K562 (cell line): Measurements from ENCODE around the gene MPC2. TPM values are rescaled to one million over a fixed set of nuclear protein-coding genes. Genes with fewer than 3 reads are reported as not detected.

ENCODE experiments used
- CHD7 ChIP-seq: fragments of 200-600 bp; sonication (generic); IDR thresholded peaks from one replicate; pipeline ENCODE4 v1.6.1; 2012; ENCODE audit warnings: mild to moderate bottlenecking, low read depth, low read length, inconsistent platforms
- E2F5 ChIP-seq: sonication (generic); formaldehyde crosslinking; IDR thresholded peaks from 2 replicates; pipeline ENCODE4 v1.8.0; 2022; ENCODE audit warnings: mild to moderate bottlenecking, missing genetic modification reagents
- L3MBTL2 ChIP-seq: fragments of 450-650 bp; IDR thresholded peaks from 2 replicates; pipeline ENCODE4 v1.6.1; 2016; ENCODE audit warnings: mild to moderate bottlenecking, moderate library complexity
- MCM2 ChIP-seq: fragments of 450-650 bp; IDR thresholded peaks from 2 replicates; pipeline ENCODE4 v1.6.1; 2017; ENCODE audit warnings: low read depth, mild to moderate bottlenecking
- MCM3 ChIP-seq: fragments of 450-650 bp; IDR thresholded peaks from 2 replicates; pipeline ENCODE4 v1.6.1; 2016
- NCOA2 ChIP-seq, 2 experiments: fragments of 450-650 bp; IDR thresholded peaks; 2 replicates each; pipeline ENCODE4 v1.6.1; 2018; ENCODE audit warnings: mild to moderate bottlenecking in 2 of 2, moderate library complexity in 1 of 2; ENCODE audit not compliant: partially characterized antibody in 2 of 2
- NR3C1 ChIP-seq: sonication (generic); formaldehyde crosslinking; IDR thresholded peaks from 2 replicates; pipeline ENCODE4 v1.8.1; 2022; ENCODE audit warnings: missing genetic modification reagents
- POLR2A ChIP-seq: fragments of 450-650 bp; conservative IDR thresholded peaks from 2 replicates; pipeline ENCODE4 v1.6.1; 2016
- RBM39 ChIP-seq: fragments of 200-400 bp; formaldehyde crosslinking; optimal IDR thresholded peaks from 2 replicates; pipeline ENCODE3; 2018; ENCODE audit warnings: low read depth, low read length
- SNIP1 ChIP-seq: fragments of 450-650 bp; IDR thresholded peaks from 2 replicates; pipeline ENCODE4 v1.7.1; 2017; ENCODE audit warnings: low read depth, mild to moderate bottlenecking
- SRSF3 ChIP-seq: fragments of 200-400 bp; formaldehyde crosslinking; IDR thresholded peaks from 2 replicates; pipeline ENCODE4 v1.6.1; 2016; ENCODE audit warnings: mild to moderate bottlenecking, low read length, moderate library complexity; ENCODE audit not compliant: insufficient read depth
- TFAM ChIP-seq: fragments of 250-450 bp; sonication (Bioruptor Pico); conservative IDR thresholded peaks from 2 replicates; pipeline ENCODE4 v1.5.0; 2021; ENCODE audit warnings: mild to moderate bottlenecking, moderate library complexity
- ZNF12 ChIP-seq: sonication (generic); formaldehyde crosslinking; IDR thresholded peaks from 2 replicates; pipeline ENCODE4 v1.4.0; 2020; ENCODE audit warnings: mild to moderate bottlenecking, missing genetic modification reagents
- polyA plus RNA-seq, 8 experiments: library from polyadenylated mRNA; depleted of rRNA in 4 of 8; stranded (reverse) in 5 of 8; unstranded in 3 of 8; fragments of >200 nt; fragmentation: Nextera tagmentation in 2 of 8; fragmentation: Illumina TruSeq in 1 of 8; extraction: Ambion mirVana in 2 of 8; extraction: Trizol in 1 of 8; gene quantifications; 2 replicates each; pipeline versions ENCODE4 v1.2.1 to v1.2.3, GENCODE V29; 2011 to 2014; ENCODE audit warnings: inconsistent platforms in 1 of 8, missing spikeins in 1 of 8
- total RNA-seq, 7 experiments: library from RNA; depleted of rRNA in 6 of 7; stranded (reverse); fragments of >200 nt in 6 of 7; fragmentation: Illumina TruSeq in 2 of 7; extraction: Trizol in 2 of 7; gene quantifications; 2 replicates each; pipeline versions ENCODE4 v1.2.1 to v1.2.3, GENCODE V29; 2011 to 2021; ENCODE audit warnings: low replicate concordance in 1 of 7

Gene MPC2
- total and polyA plus RNA-seq, 9 of the 15 experiments (the other 6 are each of a cell fraction or from before 2014, with no cell fraction given) = 70.7 to 179 (median 144) TPM

- no peak; the same call in 1 of the 2 replicates for TF ChIP-seq E2F5 (CRISPR knock-in tag)
- TF ChIP-seq NR3C1 (CRISPR knock-in tag) = no peak
- TF ChIP-seq SRSF3 = no peak
- TF ChIP-seq RBM39 = no peak
- TF ChIP-seq L3MBTL2 = 0 out of 2 replicates have a peak, but pooled peaks have one; percentile 89
- TF ChIP-seq MCM3 = no peak
- no peak for TF ChIP-seq NCOA2 (IDR thresholded peaks at IDR 0.05; ENCODE audit: partially characterized antibody in 2 of 2)
- no peak for TF ChIP-seq ZNF12 (CRISPR knock-in tag)
- no peak for TF ChIP-seq TFAM (CRISPR knock-in tag)
- TF ChIP-seq SNIP1 = no peak
- TF ChIP-seq POLR2A = no peak; the same call in 1 of the 2 replicates
- no peak for TF ChIP-seq CHD7
- TF ChIP-seq MCM2 = no peak
These were observed 1.4 kb downstream of the MPC2 start (continued) for GRCh38 chr1:167935216-167936067.
